ENCODE data around the gene CARD14. TPM values are rescaled to one million over a fixed set of nuclear protein-coding genes. Genes with fewer than 3 reads are reported as not detected.

The CARD14 gene
- total RNA-seq: under 1 TPM; 0.29 to 0.54 TPM

DNA sequence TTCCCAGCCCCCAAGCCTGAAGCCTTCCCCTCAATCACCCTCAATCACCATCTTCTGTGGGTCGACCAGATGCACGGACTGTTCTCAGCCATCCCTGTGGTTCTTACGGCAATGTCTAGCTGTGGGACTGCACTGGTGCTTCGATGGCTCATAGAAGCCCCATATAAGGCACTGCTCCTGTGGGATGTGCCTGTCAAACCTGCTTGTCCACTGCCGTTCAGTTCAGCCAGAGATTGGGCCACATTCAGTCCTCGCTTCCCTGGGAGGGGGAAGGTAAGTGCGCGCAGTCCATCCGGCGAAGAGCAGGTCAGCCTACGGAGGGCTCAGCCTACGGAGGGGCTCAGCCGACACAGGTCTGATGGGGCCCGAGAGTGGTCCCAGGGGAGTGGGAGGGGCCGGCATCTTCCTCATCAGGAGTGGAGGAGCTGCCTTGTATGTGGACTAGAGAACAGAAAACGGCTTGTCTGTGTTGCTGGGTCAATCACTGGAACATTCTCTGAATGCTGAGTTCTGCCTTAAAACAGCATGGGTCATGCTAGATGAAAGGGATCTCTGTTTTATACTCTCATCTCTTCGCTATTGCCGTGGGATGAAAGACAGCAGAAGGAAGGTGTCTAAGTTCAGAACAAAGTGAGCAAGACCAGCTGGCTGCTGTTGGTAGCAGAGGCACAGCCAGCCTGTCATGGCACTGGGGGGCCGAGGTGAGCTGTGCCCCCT, at the start of gene CARD14:
TSS of gene CARD14 (plus strand) at position 247 of the 717 bp plus-strand sequence. CDS start 11,409 bp downstream, outside the sequence.
- Histone ChIP-seq H3K4me3 (no peak within 1 kb of the TSS), H3K9ac (ENCODE audit: low read depth in 2 of 2, low read length in 2 of 2) (no peak within 1 kb of the TSS), H3K9me3 (no peaks in the 10 kb centered on the region), H3K27me3 (no peaks in the 10 kb centered on the region), H3K36me3 (no peaks in the 10 kb centered on the region), H3K4me1 (no peaks in the 10 kb centered on the region), H3K27ac (no peak within 1 kb of the TSS)
- no peak for DNase-seq
- TF ChIP-seq, protein P1, sequence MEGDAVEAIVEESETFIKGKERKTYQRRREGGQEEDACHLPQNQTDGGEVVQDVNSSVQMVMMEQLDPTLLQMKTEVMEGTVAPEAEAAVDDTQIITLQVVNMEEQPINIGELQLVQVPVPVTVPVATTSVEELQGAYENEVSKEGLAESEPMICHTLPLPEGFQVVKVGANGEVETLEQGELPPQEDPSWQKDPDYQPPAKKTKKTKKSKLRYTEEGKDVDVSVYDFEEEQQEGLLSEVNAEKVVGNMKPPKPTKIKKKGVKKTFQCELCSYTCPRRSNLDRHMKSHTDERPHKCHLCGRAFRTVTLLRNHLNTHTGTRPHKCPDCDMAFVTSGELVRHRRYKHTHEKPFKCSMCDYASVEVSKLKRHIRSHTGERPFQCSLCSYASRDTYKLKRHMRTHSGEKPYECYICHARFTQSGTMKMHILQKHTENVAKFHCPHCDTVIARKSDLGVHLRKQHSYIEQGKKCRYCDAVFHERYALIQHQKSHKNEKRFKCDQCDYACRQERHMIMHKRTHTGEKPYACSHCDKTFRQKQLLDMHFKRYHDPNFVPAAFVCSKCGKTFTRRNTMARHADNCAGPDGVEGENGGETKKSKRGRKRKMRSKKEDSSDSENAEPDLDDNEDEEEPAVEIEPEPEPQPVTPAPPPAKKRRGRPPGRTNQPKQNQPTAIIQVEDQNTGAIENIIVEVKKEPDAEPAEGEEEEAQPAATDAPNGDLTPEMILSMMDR (IDR thresholded peaks at IDR 0.05): no peak
- intact Hi-C loops (cut with DNase I): no loop called here

DNA sequence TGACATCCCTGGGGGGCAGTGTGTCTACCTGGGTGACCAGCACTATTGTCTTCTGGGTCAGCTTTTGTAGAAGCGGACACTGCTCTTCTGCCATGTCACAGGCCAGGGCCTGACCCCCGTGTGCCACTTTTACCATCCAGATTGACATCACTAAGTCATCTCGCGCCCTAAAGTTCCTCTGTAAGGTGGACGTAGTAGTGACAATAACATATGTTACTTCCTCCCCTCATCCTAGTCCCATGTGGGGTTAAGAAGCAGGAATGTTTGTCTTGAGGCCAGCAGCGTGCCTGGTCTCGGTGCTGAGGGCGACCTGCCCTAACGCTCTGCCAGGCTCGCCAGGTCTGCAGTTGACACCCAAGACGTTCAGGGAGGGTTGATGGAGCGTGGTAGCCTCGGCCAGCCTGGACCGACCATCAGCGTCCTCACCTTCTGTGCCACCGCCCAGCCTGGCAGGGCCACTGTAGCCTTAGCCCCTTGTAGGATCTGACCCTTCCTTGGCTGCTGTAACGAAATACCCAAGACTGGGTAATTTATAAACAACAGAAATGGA, 47.7 kb upstream of the CARD14 start:
- intact Hi-C loops (cut with DNase I): no loop called here
- DNase-seq: no peak
- TF ChIP-seq, protein P1 (IDR thresholded peaks at IDR 0.05): no peak

DNA sequence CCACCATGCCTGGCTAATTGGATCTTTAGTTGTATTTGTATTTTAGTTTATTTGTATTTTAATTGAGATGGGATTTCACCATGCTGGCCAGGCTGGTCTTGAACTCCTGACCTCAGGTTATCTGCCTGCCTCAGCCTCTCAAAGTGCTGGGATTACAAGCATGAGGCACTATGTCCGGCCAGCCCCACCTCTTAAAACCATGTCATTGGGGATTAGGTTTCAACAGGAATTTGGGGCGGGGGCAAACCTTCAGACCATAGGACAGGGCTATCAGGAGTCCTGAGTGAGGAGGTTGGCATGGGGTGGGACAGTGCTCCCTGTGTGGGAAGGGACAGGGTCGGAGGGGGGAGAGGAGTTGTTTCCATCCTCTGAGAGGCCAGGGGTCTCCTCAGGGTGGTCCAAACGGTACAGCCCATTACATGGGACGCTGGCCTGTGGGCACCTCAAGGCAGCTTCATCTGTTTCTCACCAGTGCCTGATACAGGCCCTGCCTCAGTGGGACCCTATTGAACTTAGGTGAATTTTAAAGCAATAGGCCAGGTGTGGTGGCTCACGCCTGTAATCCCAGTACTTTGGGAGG, 46.8 kb upstream of the CARD14 start:
- Histone ChIP-seq H3K9me3 (no peaks in the 10 kb centered on the region), H3K27ac (no peak overlapping the region), H3K9ac (ENCODE audit: low read depth in 2 of 2, low read length in 2 of 2) (no peak overlapping the region), H3K4me3 (no peak overlapping the region), H3K36me3 (no peaks in the 10 kb centered on the region), H3K4me1 (no peaks in the 10 kb centered on the region), H3K27me3 (no peaks in the 10 kb centered on the region)
- TF ChIP-seq, protein P1 (IDR thresholded peaks at IDR 0.05): no peak
- intact Hi-C loops (cut with DNase I): no loop called here
- no peak for DNase-seq

More for the DNA sequence above, 47.7 kb upstream of the CARD14 start:
- no peaks in the 10 kb centered on the region for H3K36me3 ChIP-seq
- no peaks in the 10 kb centered on the region for H3K27me3 ChIP-seq
- H3K4me1 ChIP-seq: no peaks in the 10 kb centered on the region
- no peak overlapping the region for H3K9ac ChIP-seq (ENCODE audit: low read depth in 2 of 2, low read length in 2 of 2)
- no peaks in the 10 kb centered on the region for H3K9me3 ChIP-seq
- H3K4me3 ChIP-seq: no peak overlapping the region
- H3K27ac ChIP-seq: no peak overlapping the region

DNA sequence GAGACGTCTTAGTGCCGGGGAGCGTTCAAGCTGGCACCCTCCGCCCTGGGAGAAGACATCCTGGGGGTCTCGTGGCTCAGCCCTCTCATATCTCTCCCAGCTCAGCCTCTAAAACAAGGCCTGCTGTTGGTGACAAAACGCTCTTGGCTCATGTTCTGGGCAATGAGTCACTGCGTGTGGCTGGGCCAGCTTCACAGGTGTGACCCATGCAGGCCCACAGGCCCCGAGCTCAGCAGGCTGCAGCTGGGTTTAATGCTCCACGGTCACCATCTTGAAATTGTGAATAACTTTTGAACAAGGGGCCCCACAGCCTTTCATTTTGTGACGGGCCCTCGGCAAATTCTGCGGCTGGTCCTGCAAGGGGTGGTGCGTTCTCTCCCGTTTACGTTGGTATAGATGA, 46.0 kb upstream of the CARD14 start:
- DNase-seq: no peak
- intact Hi-C loops (cut with DNase I): no loop called here
- H3K27ac ChIP-seq: no peak overlapping the region
- H3K9me3 ChIP-seq: no peaks in the 10 kb centered on the region
- no peaks in the 10 kb centered on the region for H3K4me1 ChIP-seq
- TF ChIP-seq, protein P1 (IDR thresholded peaks at IDR 0.05): no peak
- no peaks in the 10 kb centered on the region for H3K27me3 ChIP-seq
- H3K9ac ChIP-seq (ENCODE audit: low read depth in 2 of 2, low read length in 2 of 2): no peak overlapping the region
- H3K4me3 ChIP-seq: no peak overlapping the region
- H3K36me3 ChIP-seq: no peaks in the 10 kb centered on the region

DNA sequence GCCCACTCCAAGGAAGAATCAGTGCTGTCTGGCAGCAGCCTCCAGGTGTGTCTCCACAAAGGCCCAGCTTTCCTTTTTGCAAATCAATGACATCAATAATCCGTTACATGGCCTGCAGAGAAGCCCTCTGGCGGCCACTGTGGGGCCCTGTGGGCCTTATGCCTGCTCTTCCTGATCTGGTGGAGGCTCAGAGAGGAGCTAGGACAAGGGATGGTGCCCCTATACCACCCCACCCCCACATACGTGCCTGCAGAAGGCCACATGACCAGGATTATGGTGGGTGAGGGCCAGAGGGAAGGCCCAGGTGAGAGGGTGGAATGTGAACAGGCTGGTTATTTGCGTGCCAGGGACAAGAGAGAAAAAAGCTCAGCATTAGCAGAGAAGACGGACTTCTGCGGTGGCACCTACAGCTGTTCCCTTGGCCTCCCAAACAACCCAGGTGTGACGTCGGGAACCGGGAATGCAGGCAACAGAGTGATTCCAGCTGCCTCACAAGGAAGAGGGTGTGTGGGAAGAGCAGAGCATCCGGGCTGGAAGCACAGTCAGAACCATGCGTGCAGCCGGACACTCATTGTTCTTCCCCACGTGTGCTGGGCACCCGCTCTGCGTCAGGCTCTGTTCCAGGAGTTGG, 45.4 kb upstream of the CARD14 start:
- no peak overlapping the region for H3K9ac ChIP-seq (ENCODE audit: low read depth in 2 of 2, low read length in 2 of 2)
- no peaks in the 10 kb centered on the region for H3K9me3 ChIP-seq
- intact Hi-C loops (cut with DNase I): no loop called here
- TF ChIP-seq, protein P1 (IDR thresholded peaks at IDR 0.05): peak; percentile 41
- H3K27ac ChIP-seq: no peak overlapping the region
- H3K36me3 ChIP-seq: no peaks in the 10 kb centered on the region
- H3K4me1 ChIP-seq: no peaks in the 10 kb centered on the region
- no peak overlapping the region for H3K4me3 ChIP-seq
- no peaks in the 10 kb centered on the region for H3K27me3 ChIP-seq
- DNase-seq: no peak
